Measurements from ENCODE around the gene SKIC2.
"Not testable (repeated sequence)": the region's sequence is repeated elsewhere in the genome, so short reads cannot be mapped to it uniquely, and the experiment has no call there.

Gene SKIC2

GRCh38 chr6:31958741-31959739 lies at the start of gene SKIC2, which contains the start of gene NELFE:
SKIC2 (plus strand) TSS chr6:31959175; CDS start chr6:31959193, 18 bp downstream.
NELFE (minus strand) TSS chr6:31958971; CDS start chr6:31958446, 525 bp downstream.
- DNase-seq: peak; percentile 92

- DNase-seq: not testable (repeated sequence)
Observed at GRCh38 chr6:31909298-31909697, 49.7 kb upstream of the SKIC2 start.

GRCh38 chr6:31911826-31912585 lies 47.0 kb upstream of the SKIC2 start:
- no peak for DNase-seq

GRCh38 chr6:31915351-31915750 lies 43.6 kb upstream of the SKIC2 start:
- DNase-seq: no peak

- DNase-seq: no peak
Observed at GRCh38 chr6:31915756-31916155, 43.2 kb upstream of the SKIC2 start.

- DNase-seq: no peak
Observed at GRCh38 chr6:31918069-31918720, 40.8 kb upstream of the SKIC2 start.

GRCh38 chr6:31919624-31920303 lies 39.2 kb upstream of the SKIC2 start:
- no peak for DNase-seq

- no peak for DNase-seq
Observed at GRCh38 chr6:31920811-31921210, 38.2 kb upstream of the SKIC2 start.

- no peak for DNase-seq
Observed at GRCh38 chr6:31922942-31923341, 36.0 kb upstream of the SKIC2 start.

GRCh38 chr6:31927242-31927862 lies 31.6 kb upstream of the SKIC2 start, which contains the start of gene C2:
C2 (plus strand) TSS chr6:31927717; CDS start chr6:31927753, 36 bp downstream.
- DNase-seq: no peak

GRCh38 chr6:31927863-31928671 lies 30.9 kb upstream of the SKIC2 start:
- no peak for DNase-seq

- DNase-seq: no peak
Observed at GRCh38 chr6:31928672-31928939, 30.4 kb upstream of the SKIC2 start.

- DNase-seq: no peak
Observed at GRCh38 chr6:31930962-31931361, 28.0 kb upstream of the SKIC2 start.

- DNase-seq: not testable (repeated sequence)
Observed at GRCh38 chr6:31932137-31932536, 26.8 kb upstream of the SKIC2 start.

GRCh38 chr6:31933537-31933936 lies 25.4 kb upstream of the SKIC2 start:
- DNase-seq: no peak

GRCh38 chr6:31935021-31935420 lies 24.0 kb upstream of the SKIC2 start:
- no peak for DNase-seq

GRCh38 chr6:31935823-31936222 lies 23.2 kb upstream of the SKIC2 start:
- no peak for DNase-seq

GRCh38 chr6:31940256-31940664 lies 18.7 kb upstream of the SKIC2 start:
- no peak for DNase-seq

GRCh38 chr6:31943742-31944141 lies 15.2 kb upstream of the SKIC2 start:
- DNase-seq: no peak

GRCh38 chr6:31945154-31945506 lies 13.8 kb upstream of the SKIC2 start:
- no peak for DNase-seq

All from DMS79 (cell line).